IPS DF 6.9 (cell line): Measurements from ENCODE around the gene ATP5F1E.

ENCODE experiments used
- DNase-seq: peaks from one replicate; pipeline ENCODE4 v3.0.0-alpha.2; 2013; ENCODE audit warnings: low read depth, low spot score
- H3K27ac ChIP-seq: one replicate; pipeline ENCODE4 v1.5.1; 2013; ENCODE audit warnings: low read length, control low read depth
- H3K27me3 ChIP-seq: 2 replicates; pipeline ENCODE4 v1.6.1; 2013; ENCODE audit warnings: mild to moderate bottlenecking, low read length; ENCODE audit not compliant: control insufficient read depth, insufficient read depth
- H3K36me3 ChIP-seq: 2 replicates; pipeline ENCODE4 v1.6.1; 2013; ENCODE audit warnings: low read length; ENCODE audit not compliant: control insufficient read depth, insufficient read depth
- H3K4me1 ChIP-seq: 2 replicates; pipeline ENCODE4 v1.6.1; 2013; ENCODE audit warnings: low read length; ENCODE audit not compliant: control insufficient read depth, insufficient read depth
- H3K4me3 ChIP-seq: 2 replicates; pipeline ENCODE4 v1.5.1; 2013; ENCODE audit warnings: mild to moderate bottlenecking, low read length
- H3K9me3 ChIP-seq: 2 replicates; pipeline ENCODE4 v1.6.1; 2013; ENCODE audit warnings: low read length, inconsistent platforms; ENCODE audit not compliant: control insufficient read depth, insufficient read depth
- WGBS: extraction: QIAGEN DNeasy Blood & Tissue Kit; methylation state at CpG from one replicate; pipeline ENCODE4 v1.1.7; 2013; ENCODE audit warnings: mixed read lengths, missing lambda C conversion rate; ENCODE audit not compliant: insufficient read length, insufficient coverage; 5-methylcytosine and 5-hydroxymethylcytosine counted together

ATP5F1E gene

GRCh38 chr20:59064214-59064722 lies 32.1 kb upstream of the ATP5F1E start:
- no peak for DNase-seq
- no peak overlapping the region for H3K4me3 ChIP-seq
- H3K27me3 ChIP-seq, result no peaks in the 10 kb centered on the region
- H3K36me3 ChIP-seq, result no peaks in the 10 kb centered on the region
- no CpG with 5 or more reads among the region's 4 CpGs for WGBS
- no peak overlapping the region for H3K27ac ChIP-seq
- H3K9me3 ChIP-seq, result no peaks in the 10 kb centered on the region
- no peaks in the 10 kb centered on the region for H3K4me1 ChIP-seq

DNA sequence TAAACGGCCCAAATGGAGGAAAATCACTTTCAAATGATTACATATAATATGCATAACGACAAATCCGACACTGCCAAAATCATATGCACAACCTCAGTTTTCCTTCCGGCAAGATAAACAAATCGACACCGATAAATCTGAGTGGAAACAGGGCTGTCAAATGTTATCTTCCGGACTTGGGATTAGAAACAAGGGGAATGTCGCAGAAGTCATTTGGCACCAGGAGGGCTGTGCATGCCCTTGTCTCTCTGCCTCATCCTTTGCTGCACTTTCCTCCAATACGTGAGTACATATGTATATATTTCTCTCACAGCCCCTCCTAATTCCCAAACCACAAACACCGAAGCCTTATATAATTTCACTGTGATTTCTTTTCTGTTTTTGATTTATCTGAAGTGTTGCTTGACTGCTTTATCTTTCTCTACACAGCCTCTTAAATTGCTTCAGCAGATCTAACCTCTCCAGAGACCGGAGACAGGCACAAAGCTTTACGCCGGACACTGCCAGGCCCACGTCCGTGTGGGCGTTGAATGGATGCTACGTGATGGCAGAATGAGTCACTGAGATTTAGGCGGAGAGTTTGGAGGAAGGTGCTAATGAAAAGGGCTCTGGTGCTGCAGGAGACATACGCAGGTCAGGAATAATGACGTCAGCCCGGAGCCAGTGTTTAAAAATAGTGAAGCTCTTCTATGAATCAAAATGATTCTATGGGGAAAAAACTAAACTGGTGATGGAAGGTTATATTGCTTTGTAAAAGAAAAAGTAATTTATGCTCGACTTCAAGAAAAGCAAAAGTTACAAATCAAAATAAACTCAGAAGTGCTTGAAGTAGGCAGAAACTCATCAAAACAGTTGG lies 31.5 kb upstream of the ATP5F1E start:
- Histone ChIP-seq H3K4me3 (no peak overlapping the region), H3K27me3 (no peaks in the 10 kb centered on the region), H3K27ac (no peak overlapping the region), H3K9me3 (no peaks in the 10 kb centered on the region), H3K36me3 (no peaks in the 10 kb centered on the region), H3K4me1 (no peaks in the 10 kb centered on the region)
- DNase-seq, result no peak
- 100% methylated on average over 1 of the region's 22 CpGs for WGBS

- Histone ChIP-seq H3K9me3 (no peaks in the 10 kb centered on the region), H3K36me3 (no peaks in the 10 kb centered on the region), H3K27ac (no peak overlapping the region), H3K4me1 (no peaks in the 10 kb centered on the region), H3K4me3 (no peak overlapping the region), H3K27me3 (no peaks in the 10 kb centered on the region)
- WGBS, result no CpG with 5 or more reads among the region's 4 CpGs
- no peak for DNase-seq
Observed at GRCh38 chr20:59062081-59062480, 29.9 kb upstream of the ATP5F1E start.

DNA sequence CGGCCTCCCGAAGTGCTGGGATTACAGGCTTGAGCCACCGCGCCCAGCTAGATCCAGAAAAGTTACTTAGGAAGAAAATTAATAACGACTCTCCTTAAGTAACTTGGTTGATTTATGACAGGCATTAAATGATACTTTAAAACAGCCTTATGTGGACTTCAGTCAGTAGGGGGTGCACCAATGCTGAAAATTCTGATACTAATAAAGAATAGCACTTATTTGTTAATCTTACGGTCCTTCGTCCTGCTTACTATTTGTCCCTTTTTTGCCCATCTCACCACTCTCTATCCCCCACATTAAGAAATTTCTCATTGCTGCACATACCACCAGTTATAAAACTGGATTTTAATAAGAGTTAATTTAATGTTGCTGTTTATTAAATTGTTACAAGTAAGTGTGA lies 23.2 kb upstream of the ATP5F1E start:
- no peak for DNase-seq
- Histone ChIP-seq H3K27me3 (no peaks in the 10 kb centered on the region), H3K4me3 (no peak overlapping the region), H3K4me1 (no peaks in the 10 kb centered on the region), H3K36me3 (no peaks in the 10 kb centered on the region), H3K9me3 (no peaks in the 10 kb centered on the region), H3K27ac (no peak overlapping the region)
- no CpG with 5 or more reads among the region's 7 CpGs for WGBS

GRCh38 chr20:59051666-59052185 lies 19.6 kb upstream of the ATP5F1E start:
- 0 out of 2 replicates have a peak, but pooled peaks cover 1% of the 10 kb centered on the region for H3K27me3 ChIP-seq
- no peaks in the 10 kb centered on the region for H3K9me3 ChIP-seq
- DNase-seq, result no peak
- no peak overlapping the region for H3K27ac ChIP-seq
- WGBS, result no CpG with 5 or more reads among the region's 6 CpGs
- no peak overlapping the region for H3K4me3 ChIP-seq
- H3K36me3 ChIP-seq, result no peaks in the 10 kb centered on the region
- H3K4me1 ChIP-seq, result no peaks in the 10 kb centered on the region

GRCh38 chr20:59050437-59050836 lies 18.3 kb upstream of the ATP5F1E start:
- Histone ChIP-seq H3K9me3 (no peaks in the 10 kb centered on the region), H3K27me3 (0 out of 2 replicates have a peak, but pooled peaks cover 1% of the 10 kb centered on the region), H3K36me3 (no peaks in the 10 kb centered on the region), H3K27ac (no peak overlapping the region), H3K4me3 (no peak overlapping the region), H3K4me1 (no peaks in the 10 kb centered on the region)
- no peak for DNase-seq
- WGBS, result no CpG with 5 or more reads among the region's 1 CpG

DNA sequence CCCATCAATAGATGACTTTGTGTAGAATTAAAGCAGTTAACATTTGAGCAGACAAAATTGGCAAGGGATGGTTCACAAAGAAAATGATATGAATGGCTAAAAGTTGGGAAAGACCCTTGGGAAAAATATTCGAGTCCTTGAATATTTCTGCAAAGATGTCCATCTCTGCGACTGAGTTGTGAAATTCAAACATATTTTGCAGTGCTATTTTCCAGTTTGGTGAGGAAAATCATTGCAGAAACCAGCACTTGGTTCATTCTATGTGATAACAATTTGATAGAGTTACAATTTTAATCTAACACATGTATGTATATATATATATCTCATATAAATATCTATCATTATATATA lies 16.5 kb upstream of the ATP5F1E start:
- H3K27me3 ChIP-seq, result 0 out of 2 replicates have a peak, but pooled peaks cover 1% of the 10 kb centered on the region
- no peak overlapping the region for H3K27ac ChIP-seq
- no CpG with 5 or more reads among the region's 2 CpGs for WGBS
- H3K36me3 ChIP-seq, result no peaks in the 10 kb centered on the region
- H3K4me3 ChIP-seq, result no peak overlapping the region
- no peaks in the 10 kb centered on the region for H3K9me3 ChIP-seq
- H3K4me1 ChIP-seq, result no peaks in the 10 kb centered on the region
- DNase-seq, result no peak

DNA sequence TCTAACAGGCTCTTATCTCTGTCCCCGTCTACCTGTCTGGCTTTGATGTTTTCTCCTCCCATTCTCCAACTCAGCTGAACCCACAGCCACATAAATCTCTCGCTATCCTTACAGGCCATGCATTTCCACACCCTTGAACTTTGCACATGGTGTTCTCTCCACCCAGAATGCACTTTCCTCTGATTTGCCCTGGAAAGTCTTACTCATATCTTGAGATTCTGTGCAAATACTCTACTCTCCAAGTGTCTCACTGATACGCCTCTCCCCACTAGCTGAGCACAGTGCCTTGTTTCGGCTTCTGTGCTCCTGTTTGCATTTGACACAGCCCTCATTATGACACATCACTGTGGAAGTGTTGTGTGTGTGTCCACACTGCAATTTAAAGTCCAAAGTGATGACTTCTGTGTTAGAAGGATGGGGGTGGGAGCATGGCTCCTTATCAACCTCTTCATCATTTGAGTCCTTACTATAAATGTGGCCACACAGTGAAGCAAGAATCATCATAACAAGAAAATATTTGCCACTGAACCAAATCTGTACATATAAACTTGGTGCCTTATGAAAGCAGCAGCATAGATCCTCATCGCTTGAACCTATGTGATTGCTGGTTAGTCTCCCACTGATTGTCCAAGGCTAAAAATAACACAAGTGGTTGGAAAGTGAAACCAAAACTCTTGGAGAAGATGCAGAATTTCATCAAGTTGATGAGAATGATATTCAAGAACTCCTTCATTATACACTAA lies 16.0 kb upstream of the ATP5F1E start:
- Histone ChIP-seq H3K4me3 (no peak overlapping the region), H3K36me3 (no peaks in the 10 kb centered on the region), H3K9me3 (no peaks in the 10 kb centered on the region), H3K27ac (no peak overlapping the region), H3K27me3 (0 out of 2 replicates have a peak, but pooled peaks cover 1% of the 10 kb centered on the region), H3K4me1 (no peaks in the 10 kb centered on the region)
- WGBS, result no CpG with 5 or more reads among the region's 5 CpGs
- no peak for DNase-seq

DNA sequence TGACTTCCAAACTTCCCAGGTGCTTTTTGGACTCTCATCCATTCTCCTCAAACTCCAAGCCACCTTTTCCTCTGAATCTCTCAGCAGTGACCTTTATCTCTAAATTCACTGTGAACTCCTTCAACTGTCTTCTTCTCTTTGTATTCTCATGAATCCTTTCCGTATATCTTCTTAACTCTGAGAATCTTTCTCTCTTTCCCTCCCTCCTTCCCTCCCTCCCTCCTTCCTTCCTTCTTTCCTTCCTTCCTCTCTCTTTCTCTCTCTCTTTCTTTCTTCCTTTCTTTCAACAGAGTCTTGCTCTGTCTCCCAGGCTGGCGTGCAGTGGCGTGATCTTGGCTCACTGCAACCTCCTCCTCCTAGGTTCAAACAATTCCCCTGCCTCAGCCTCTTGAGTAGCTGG lies 14.7 kb upstream of the ATP5F1E start:
- H3K27ac ChIP-seq, result no peak overlapping the region
- no CpG with 5 or more reads among the region's 3 CpGs for WGBS

GRCh38 chr20:59044796-59045195 lies 12.7 kb upstream of the ATP5F1E start:
- Histone ChIP-seq H3K9me3 (no peaks in the 10 kb centered on the region), H3K27me3 (0 out of 2 replicates have a peak, but pooled peaks cover 1% of the 10 kb centered on the region), H3K27ac (no peak overlapping the region), H3K36me3 (no peaks in the 10 kb centered on the region), H3K4me1 (peaks cover 1% of the 10 kb centered on the region; the same call in 1 of the 2 replicates), H3K4me3 (no peak overlapping the region)
- no peak for DNase-seq
- no CpG with 5 or more reads among the region's 3 CpGs for WGBS

More for the DNA sequence above, 14.7 kb upstream of the ATP5F1E start:
- Histone ChIP-seq H3K4me1 (peaks cover 1% of the 10 kb centered on the region; the same call in 1 of the 2 replicates), H3K36me3 (no peaks in the 10 kb centered on the region), H3K9me3 (no peaks in the 10 kb centered on the region), H3K4me3 (no peak overlapping the region), H3K27me3 (0 out of 2 replicates have a peak, but pooled peaks cover 1% of the 10 kb centered on the region)
- no peak for DNase-seq
